ENCODE results near the gene LAMP5. TPM values are rescaled to one million over a fixed set of nuclear protein-coding genes. Genes with fewer than 3 reads are reported as not detected.

Gene LAMP5
- total RNA-seq, 2 donors from 2014 or later, result not detected

GRCh38 chr20:9518576-9519175 lies 4.3 kb downstream of the LAMP5 start:
- H3K4me1 ChIP-seq, result peaks cover 8% of the 10 kb centered on the region
- TF ChIP-seq CTCF (IDR thresholded peaks at IDR 0.05) (no peak), POLR2A (IDR thresholded peaks at IDR 0.05) (no peak)
- H3K36me3 ChIP-seq (replicated peaks in 1 of 2; ENCODE audit: insufficient read depth in 1 of 2, low read depth in 2 of 2), result no peaks in the 10 kb centered on the region
- 22 to 29% methylated on average over 8 of the region's 8 CpGs for WGBS, 2 donors
- DNase-seq (no peak), ATAC-seq (no peak)
- H3K27ac ChIP-seq, result no peak overlapping the region
- no peaks in the 10 kb centered on the region for H3K9me3 ChIP-seq
- H3K4me3 ChIP-seq, result no peak overlapping the region
- intact Hi-C loops (cut with DNase I), result no loop called here
- H3K27me3 ChIP-seq, result no peaks in the 10 kb centered on the region

GRCh38 chr20:9520086-9520485 lies 5.7 kb downstream of the LAMP5 start:
- H3K4me3 ChIP-seq, result no peak overlapping the region
- no peaks in the 10 kb centered on the region for H3K36me3 ChIP-seq (replicated peaks in 1 of 2; ENCODE audit: insufficient read depth in 1 of 2, low read depth in 2 of 2)
- ATAC-seq (no peak), DNase-seq (no peak)
- TF ChIP-seq CTCF (IDR thresholded peaks at IDR 0.05), result no peak
- TF ChIP-seq POLR2A (IDR thresholded peaks at IDR 0.05), result no peak
- 55 to 69% methylated on average over 4 of the region's 4 CpGs for WGBS, 2 donors
- H3K4me1 ChIP-seq, result peaks cover 3% of the 10 kb centered on the region
- H3K27ac ChIP-seq, result no peak overlapping the region
- no peaks in the 10 kb centered on the region for H3K9me3 ChIP-seq
- H3K27me3 ChIP-seq, result no peaks in the 10 kb centered on the region
- intact Hi-C loops (cut with DNase I), result no loop called here

GRCh38 chr20:9523636-9524035 lies 9.2 kb downstream of the LAMP5 start:
- H3K4me3 ChIP-seq, result no peak overlapping the region
- no peak for ATAC-seq
- intact Hi-C loops (cut with DNase I), result no loop called here
- H3K9me3 ChIP-seq, result no peaks in the 10 kb centered on the region
- no peak overlapping the region for H3K27ac ChIP-seq
- no peak for DNase-seq
- no peaks in the 10 kb centered on the region for H3K36me3 ChIP-seq (replicated peaks in 1 of 2; ENCODE audit: insufficient read depth in 1 of 2, low read depth in 2 of 2)
- H3K4me1 ChIP-seq, result no peaks in the 10 kb centered on the region
- TF ChIP-seq POLR2A (IDR thresholded peaks at IDR 0.05) (no peak), CTCF (IDR thresholded peaks at IDR 0.05) (no peak)
- 71 to 84% methylated on average over 3 of the region's 3 CpGs for WGBS, 2 donors
- no peaks in the 10 kb centered on the region for H3K27me3 ChIP-seq

GRCh38 chr20:9531581-9531980 lies 17.2 kb downstream of the LAMP5 start:
- no peaks in the 10 kb centered on the region for H3K27me3 ChIP-seq
- intact Hi-C loops (cut with DNase I), result no loop called here

More at GRCh38 chr20:9531581-9531980, 17.2 kb downstream of the LAMP5 start:
- ATAC-seq, result no peak
- no peaks in the 10 kb centered on the region for H3K36me3 ChIP-seq (replicated peaks in 1 of 2; ENCODE audit: insufficient read depth in 1 of 2, low read depth in 2 of 2)
- no peak for TF ChIP-seq POLR2A (IDR thresholded peaks at IDR 0.05)
- no peak for TF ChIP-seq CTCF (IDR thresholded peaks at IDR 0.05)
- no peak for DNase-seq
- WGBS, 2 donors, result 68 to 78% methylated on average over 2 of the region's 2 CpGs
- no peak overlapping the region for H3K4me3 ChIP-seq
- H3K4me1 ChIP-seq, result no peaks in the 10 kb centered on the region
- H3K27ac ChIP-seq, result no peak overlapping the region
- H3K9me3 ChIP-seq, result no peaks in the 10 kb centered on the region
